SK-N-MC (cell line): ENCODE results near the gene IGSF9B.

Source experiments
- EZH2 ChIP-seq: fragments of 200-600 bp; sonication (generic); IDR thresholded peaks from one replicate; pipeline ENCODE4 v1.6.1; 2017; ENCODE audit warnings: antibody characterized with exemption
- FOXP2 ChIP-seq: optimal IDR thresholded peaks from 2 replicates; pipeline ENCODE3; 2011; ENCODE audit warnings: mild to moderate bottlenecking, moderate library complexity; ENCODE audit not compliant: insufficient read depth; ENCODE audit errors: extremely low read length, control extremely low read depth
- POLR2AphosphoS5 ChIP-seq: IDR thresholded peaks from 2 replicates; pipeline ENCODE4 v1.6.1; 2012; ENCODE audit warnings: mild to moderate bottlenecking, low read depth, low read length, borderline replicate concordance

- TF ChIP-seq POLR2AphosphoS5 (no peak), EZH2 (no peak), FOXP2 (no peak)
These were observed 63.4 kb downstream of the IGSF9B start for GRCh38 chr11:133893381-133893780.
